Progenitor cell of endocrine pancreas (in vitro differentiated cells): ENCODE measurements around the gene BFSP2. TPM values are rescaled to one million over a fixed set of nuclear protein-coding genes. Genes with fewer than 3 reads are reported as not detected.

Experiments
- DNase-seq: peaks from one replicate; pipeline ENCODE4 v3.0.0; 2021; ENCODE audit warnings: low spot score; ENCODE audit not compliant: unreplicated experiment
- H3K27ac Mint-ChIP-seq: 2 replicates; pipeline ENCODE4 v1.8.0; 2021; ENCODE audit warnings: mild to moderate bottlenecking, moderate library complexity, mixed read lengths
- H3K27me3 Mint-ChIP-seq: 2 replicates; pipeline ENCODE4 v1.8.0; 2021; ENCODE audit warnings: mixed read lengths
- H3K36me3 Mint-ChIP-seq: 2 replicates; pipeline ENCODE4 v1.8.0; 2022; ENCODE audit warnings: mixed read lengths; ENCODE audit not compliant: insufficient read depth
- H3K4me1 Mint-ChIP-seq: 2 replicates; pipeline ENCODE4 v1.8.0; 2021; ENCODE audit warnings: low read depth, mixed read lengths
- H3K4me3 Mint-ChIP-seq: 2 replicates; pipeline ENCODE4 v1.8.0; 2021; ENCODE audit warnings: low read depth, mild to moderate bottlenecking, moderate library complexity, mixed read lengths
- H3K9me3 Mint-ChIP-seq: 2 replicates; pipeline ENCODE4 v1.8.0; 2021; ENCODE audit warnings: low read depth, mixed read lengths
- total RNA-seq: library from RNA; stranded (reverse); gene quantifications from 2 replicates; pipeline ENCODE4 v1.2.1, GENCODE V29; 2021
- TF ChIP-seq, protein P1 (sequence below): fragments of 200-600 bp; sonication (generic); IDR thresholded peaks from one replicate; pipeline ENCODE4 v1.5.0; 2021; ENCODE audit warnings: antibody characterized with exemption, mild to moderate bottlenecking; ENCODE audit not compliant: unreplicated experiment

The BFSP2 gene
- total RNA-seq, 1 donor from 2014 or later: not detected

DNA sequence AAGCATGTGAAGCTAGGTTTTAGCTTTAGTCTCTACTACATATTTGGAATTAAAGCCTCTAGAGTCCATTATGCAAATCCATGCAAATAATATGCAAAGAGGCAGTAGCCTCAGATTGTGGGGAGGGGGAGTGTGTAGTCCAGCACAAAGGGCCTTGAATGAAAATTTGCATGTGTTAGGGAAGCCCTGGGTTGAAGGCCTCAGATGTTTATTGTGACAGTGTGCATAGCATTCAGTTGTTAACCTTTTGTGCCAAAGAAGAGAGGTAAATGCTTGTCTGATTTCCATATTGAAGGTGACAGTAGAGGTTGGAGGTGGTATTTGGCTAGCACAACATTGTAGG, 24.5 kb upstream of the BFSP2 start:
- H3K36me3 Mint-ChIP-seq: no peaks in the 10 kb centered on the region
- H3K4me3 Mint-ChIP-seq: no peak overlapping the region
- no peaks in the 10 kb centered on the region for H3K9me3 Mint-ChIP-seq
- no peaks in the 10 kb centered on the region for H3K4me1 Mint-ChIP-seq
- TF ChIP-seq, protein P1, sequence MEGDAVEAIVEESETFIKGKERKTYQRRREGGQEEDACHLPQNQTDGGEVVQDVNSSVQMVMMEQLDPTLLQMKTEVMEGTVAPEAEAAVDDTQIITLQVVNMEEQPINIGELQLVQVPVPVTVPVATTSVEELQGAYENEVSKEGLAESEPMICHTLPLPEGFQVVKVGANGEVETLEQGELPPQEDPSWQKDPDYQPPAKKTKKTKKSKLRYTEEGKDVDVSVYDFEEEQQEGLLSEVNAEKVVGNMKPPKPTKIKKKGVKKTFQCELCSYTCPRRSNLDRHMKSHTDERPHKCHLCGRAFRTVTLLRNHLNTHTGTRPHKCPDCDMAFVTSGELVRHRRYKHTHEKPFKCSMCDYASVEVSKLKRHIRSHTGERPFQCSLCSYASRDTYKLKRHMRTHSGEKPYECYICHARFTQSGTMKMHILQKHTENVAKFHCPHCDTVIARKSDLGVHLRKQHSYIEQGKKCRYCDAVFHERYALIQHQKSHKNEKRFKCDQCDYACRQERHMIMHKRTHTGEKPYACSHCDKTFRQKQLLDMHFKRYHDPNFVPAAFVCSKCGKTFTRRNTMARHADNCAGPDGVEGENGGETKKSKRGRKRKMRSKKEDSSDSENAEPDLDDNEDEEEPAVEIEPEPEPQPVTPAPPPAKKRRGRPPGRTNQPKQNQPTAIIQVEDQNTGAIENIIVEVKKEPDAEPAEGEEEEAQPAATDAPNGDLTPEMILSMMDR: no peak
- no peaks in the 10 kb centered on the region for H3K27me3 Mint-ChIP-seq
- H3K27ac Mint-ChIP-seq: no peak overlapping the region
- DNase-seq: no peak

DNA sequence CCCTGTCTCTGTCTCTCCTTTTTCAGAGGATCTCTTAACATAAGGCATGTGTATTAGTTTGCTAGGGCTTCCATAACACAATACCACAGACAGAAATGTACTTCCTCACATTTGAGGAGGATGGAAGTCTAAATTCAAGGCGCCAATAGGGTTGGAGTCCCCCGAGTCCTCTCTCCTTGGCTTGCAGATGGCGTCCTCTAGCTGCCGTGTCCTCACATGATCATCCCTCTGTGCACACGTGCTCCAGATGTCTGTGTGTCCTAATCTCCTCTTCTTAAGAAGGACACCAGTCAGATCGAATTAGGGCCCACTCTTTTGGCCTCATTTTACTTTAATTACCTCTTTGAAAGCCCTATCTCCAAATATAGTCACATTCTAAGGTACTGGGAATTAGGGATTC, 23.0 kb upstream of the BFSP2 start:
- TF ChIP-seq, protein P1: no peak
- H3K4me3 Mint-ChIP-seq: no peak overlapping the region
- H3K36me3 Mint-ChIP-seq: no peaks in the 10 kb centered on the region
- no peaks in the 10 kb centered on the region for H3K9me3 Mint-ChIP-seq
- no peak for DNase-seq
- H3K27ac Mint-ChIP-seq: no peak overlapping the region
- no peaks in the 10 kb centered on the region for H3K27me3 Mint-ChIP-seq
- H3K4me1 Mint-ChIP-seq: peaks cover 5% of the 10 kb centered on the region

DNA sequence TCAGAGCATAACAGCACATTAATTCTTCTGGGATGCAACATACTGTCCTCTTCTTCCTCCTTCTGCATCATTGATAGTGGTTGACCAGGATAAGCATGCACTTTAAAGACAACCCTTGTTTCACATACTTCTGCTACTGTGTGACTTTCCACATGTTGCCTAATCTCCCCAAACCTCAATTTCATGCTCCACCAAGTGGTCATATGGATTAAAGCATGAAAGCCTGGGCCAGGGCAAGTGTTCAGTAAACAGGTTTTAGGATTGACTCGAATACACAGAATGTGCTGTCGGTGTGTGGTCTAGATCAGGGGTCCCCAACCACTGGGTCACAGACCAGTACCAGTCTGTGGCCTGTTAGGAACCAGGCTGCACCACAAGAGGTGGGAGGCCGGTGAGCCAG, 22.5 kb upstream of the BFSP2 start:
- Mint-ChIP-seq H3K27ac (no peak overlapping the region), H3K36me3 (no peaks in the 10 kb centered on the region), H3K9me3 (no peaks in the 10 kb centered on the region), H3K4me3 (no peak overlapping the region), H3K4me1 (peaks cover 9% of the 10 kb centered on the region), H3K27me3 (no peaks in the 10 kb centered on the region)
- no peak for DNase-seq
- TF ChIP-seq, protein P1: peak; percentile 55

DNA sequence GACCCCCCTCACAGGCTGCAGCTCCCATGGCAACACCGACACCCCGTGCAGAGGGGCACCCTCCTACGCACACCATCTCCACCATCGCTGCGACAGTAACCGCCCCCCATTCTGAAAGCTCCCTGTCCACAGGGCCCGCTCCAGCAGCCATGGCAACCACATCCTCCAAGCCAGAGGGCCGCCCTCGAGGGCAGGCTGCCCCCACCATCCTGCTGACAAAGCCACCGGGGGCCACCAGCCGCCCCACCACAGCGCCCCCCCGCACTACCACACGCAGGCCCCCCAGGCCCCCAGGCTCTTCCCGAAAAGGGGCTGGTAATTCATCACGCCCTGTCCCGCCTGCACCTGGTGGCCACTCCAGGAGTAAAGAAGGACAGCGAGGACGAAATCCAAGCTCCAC, 19.9 kb upstream of the BFSP2 start:
- Mint-ChIP-seq H3K36me3 (no peaks in the 10 kb centered on the region), H3K27me3 (no peaks in the 10 kb centered on the region), H3K4me1 (peaks cover 12% of the 10 kb centered on the region), H3K4me3 (no peak overlapping the region), H3K9me3 (no peaks in the 10 kb centered on the region), H3K27ac (no peak overlapping the region)
- TF ChIP-seq, protein P1: no peak
- no peak for DNase-seq

DNA sequence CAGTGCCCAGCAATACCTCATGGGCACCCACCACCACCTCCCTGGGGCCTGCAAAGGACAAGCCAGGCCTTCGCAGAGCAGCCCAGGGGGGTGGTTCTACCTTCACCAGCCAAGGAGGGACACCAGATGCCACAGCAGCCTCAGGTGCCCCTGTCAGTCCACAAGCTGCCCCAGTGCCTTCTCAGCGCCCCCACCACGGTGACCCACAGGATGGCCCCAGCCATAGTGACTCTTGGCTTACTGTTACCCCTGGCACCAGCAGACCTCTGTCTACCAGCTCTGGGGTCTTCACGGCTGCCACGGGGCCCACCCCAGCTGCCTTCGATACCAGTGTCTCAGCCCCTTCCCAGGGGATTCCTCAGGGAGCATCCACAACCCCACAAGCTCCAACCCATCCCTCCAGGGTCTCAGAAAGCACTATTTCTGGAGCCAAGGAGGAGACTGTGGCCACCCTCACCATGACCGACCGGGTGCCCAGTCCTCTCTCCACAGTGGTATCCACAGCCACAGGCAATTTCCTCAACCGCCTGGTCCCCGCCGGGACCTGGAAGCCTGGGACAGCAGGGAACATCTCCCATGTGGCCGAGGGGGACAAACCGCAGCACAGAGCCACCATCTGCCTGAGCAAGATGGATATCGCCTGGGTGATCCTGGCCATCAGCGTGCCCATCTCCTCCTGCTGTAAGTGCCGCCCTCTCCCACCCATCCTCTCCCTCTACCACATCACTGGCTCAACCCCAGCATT, 19.2 kb upstream of the BFSP2 start:
- no peak for DNase-seq
- Mint-ChIP-seq H3K4me1 (peaks cover 12% of the 10 kb centered on the region), H3K36me3 (no peaks in the 10 kb centered on the region), H3K9me3 (no peaks in the 10 kb centered on the region), H3K27ac (no peak overlapping the region), H3K27me3 (no peaks in the 10 kb centered on the region), H3K4me3 (no peak overlapping the region)
- TF ChIP-seq, protein P1: no peak
